Measurements from ENCODE around the gene CENPF.
"Not testable (repeated sequence)": the region's sequence is repeated elsewhere in the genome, so short reads cannot be mapped to it uniquely, and the experiment has no call there.

The CENPF gene

GRCh38 chr1:214583824-214584554 lies 19.0 kb upstream of the CENPF start:
- DNase-seq, result no peak

GRCh38 chr1:214584805-214585766 lies 17.9 kb upstream of the CENPF start:
- no peak for DNase-seq

GRCh38 chr1:214586621-214587020 lies 16.4 kb upstream of the CENPF start:
- no peak for DNase-seq

GRCh38 chr1:214587165-214587564 lies 15.8 kb upstream of the CENPF start:
- no peak for DNase-seq

GRCh38 chr1:214588963-214589597 lies 13.9 kb upstream of the CENPF start:
- no peak for DNase-seq

- DNase-seq, result no peak
These were observed 12.3 kb upstream of the CENPF start for GRCh38 chr1:214590696-214591095.

GRCh38 chr1:214591918-214592317 lies 11.1 kb upstream of the CENPF start:
- DNase-seq, result not testable (repeated sequence)

- DNase-seq, result no peak
These were observed 9.8 kb upstream of the CENPF start for GRCh38 chr1:214593158-214593557.

GRCh38 chr1:214603819-214604252 lies 841 bp downstream of the CENPF start:
- DNase-seq, result no peak

- DNase-seq, result no peak
These were observed 1.5 kb downstream of the CENPF start for GRCh38 chr1:214604523-214604922.

GRCh38 chr1:214605484-214605883 lies 2.5 kb downstream of the CENPF start:
- DNase-seq, result not testable (repeated sequence)

- not testable (repeated sequence) for DNase-seq
These were observed 3.2 kb downstream of the CENPF start for GRCh38 chr1:214605933-214606925.

- not testable (repeated sequence) for DNase-seq
These were observed 4.7 kb downstream of the CENPF start for GRCh38 chr1:214607492-214608215.

- DNase-seq, result not testable (repeated sequence)
These were observed 5.3 kb downstream of the CENPF start for GRCh38 chr1:214608216-214608783.

GRCh38 chr1:214608817-214609216 lies 5.8 kb downstream of the CENPF start:
- not testable (repeated sequence) for DNase-seq

- no peak for DNase-seq
These were observed 6.7 kb downstream of the CENPF start for GRCh38 chr1:214609692-214610091.

- DNase-seq, result not testable (repeated sequence)
These were observed 7.1 kb downstream of the CENPF start for GRCh38 chr1:214610136-214610535.

GRCh38 chr1:214615109-214615508 lies 12.1 kb downstream of the CENPF start:
- DNase-seq, result no peak

- DNase-seq, result no peak
These were observed 12.9 kb downstream of the CENPF start for GRCh38 chr1:214615871-214616270.

- DNase-seq, result no peak
These were observed 14.3 kb downstream of the CENPF start for GRCh38 chr1:214617246-214617645.

- DNase-seq, result no peak
These were observed 14.8 kb downstream of the CENPF start for GRCh38 chr1:214617843-214618242.

Data from stimulated activated CD4-positive, alpha-beta T cell treated with anti-CD3 and anti-CD28 coated beads, Interleukin-12 subunit alpha, Interleukin-12 subunit beta, amount 100 ng/mL, for 4 hours (primary cell).